HG03571 (cell line): ENCODE results near the gene TBL3.

Experiments used
- ATAC-seq: cut with Tn5 transposase; IDR thresholded peaks from one replicate; pipeline ENCODE4 v1.9.1; 2021; ENCODE audit not compliant: unreplicated experiment

Gene TBL3

DNA sequence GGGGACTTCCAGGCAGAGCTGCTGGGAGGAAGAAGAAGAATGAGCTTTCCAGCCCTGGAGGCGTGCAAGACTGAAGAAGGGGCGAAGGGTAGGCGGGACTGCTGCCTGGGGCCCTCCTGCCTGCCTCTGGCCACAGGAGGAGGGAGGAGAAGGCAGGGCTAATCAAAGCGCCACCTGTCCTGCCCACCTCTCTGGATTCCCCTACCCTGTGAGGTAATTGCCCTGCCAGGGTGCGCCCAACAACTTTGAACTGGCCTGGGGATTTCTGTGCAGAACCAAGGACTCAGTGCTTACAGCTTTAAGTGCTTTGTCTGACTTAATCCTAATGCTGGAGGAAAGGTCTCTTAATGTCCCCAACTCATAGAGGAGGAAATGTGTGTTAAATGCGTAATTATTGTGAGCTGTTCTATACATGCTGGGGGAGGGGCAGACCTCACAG, 9.6 kb downstream of the TBL3 start, which contains the start of gene NOXO1:
Gene NOXO1, minus strand, starts transcription at position 72 of the 439 bp plus-strand sequence. CDS start 290 bp downstream, outside the sequence.
- ATAC-seq: no peak

DNA sequence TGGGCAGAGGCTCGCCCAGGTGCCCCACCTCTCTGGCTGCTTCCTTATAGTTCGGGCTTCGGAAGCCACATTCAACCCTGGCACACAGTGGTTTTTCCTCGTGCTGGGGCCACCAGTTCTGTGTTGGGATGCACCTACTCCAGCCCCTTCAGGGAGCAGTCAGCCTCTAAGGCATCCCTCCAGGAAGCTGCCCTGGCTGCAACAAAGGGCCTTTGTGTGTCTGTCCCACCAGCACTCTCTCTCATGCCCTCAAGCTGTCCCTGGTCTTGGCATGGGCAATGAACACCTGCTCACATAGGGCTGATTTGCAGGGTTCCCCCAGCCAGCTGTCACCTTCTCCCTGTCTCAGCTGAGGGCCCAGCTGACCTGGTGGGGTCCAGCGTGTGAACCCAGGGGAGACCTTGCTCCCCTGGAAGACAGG, 10.2 kb downstream of the TBL3 start:
- no peak for ATAC-seq

DNA sequence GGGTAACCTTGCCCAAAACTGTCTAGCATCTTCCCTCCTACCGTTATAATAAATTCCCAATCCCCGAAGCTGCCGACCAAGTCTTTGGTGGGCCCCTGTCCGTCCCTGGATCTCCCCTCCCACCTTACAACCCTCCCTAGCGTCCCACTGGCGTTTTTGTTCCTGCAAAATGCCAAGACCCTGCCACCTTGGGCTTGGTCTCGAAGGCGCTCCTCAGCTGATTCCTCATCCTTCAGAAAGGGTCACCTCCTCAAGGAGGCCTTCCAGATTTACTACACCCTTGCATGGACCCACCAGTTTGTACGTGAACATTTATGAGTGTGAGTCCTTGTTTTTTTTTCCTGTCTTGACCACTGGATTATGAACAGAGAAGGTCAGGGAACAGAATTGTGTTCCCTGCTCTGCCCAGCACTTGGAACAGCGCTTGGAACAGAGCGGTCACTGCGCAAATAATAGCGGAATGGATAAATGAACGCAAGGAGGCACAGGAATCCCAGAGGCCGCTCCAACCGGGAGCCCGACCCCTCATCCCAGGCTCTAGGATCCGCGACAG, 11.2 kb downstream of the TBL3 start:
- no peak for ATAC-seq

DNA sequence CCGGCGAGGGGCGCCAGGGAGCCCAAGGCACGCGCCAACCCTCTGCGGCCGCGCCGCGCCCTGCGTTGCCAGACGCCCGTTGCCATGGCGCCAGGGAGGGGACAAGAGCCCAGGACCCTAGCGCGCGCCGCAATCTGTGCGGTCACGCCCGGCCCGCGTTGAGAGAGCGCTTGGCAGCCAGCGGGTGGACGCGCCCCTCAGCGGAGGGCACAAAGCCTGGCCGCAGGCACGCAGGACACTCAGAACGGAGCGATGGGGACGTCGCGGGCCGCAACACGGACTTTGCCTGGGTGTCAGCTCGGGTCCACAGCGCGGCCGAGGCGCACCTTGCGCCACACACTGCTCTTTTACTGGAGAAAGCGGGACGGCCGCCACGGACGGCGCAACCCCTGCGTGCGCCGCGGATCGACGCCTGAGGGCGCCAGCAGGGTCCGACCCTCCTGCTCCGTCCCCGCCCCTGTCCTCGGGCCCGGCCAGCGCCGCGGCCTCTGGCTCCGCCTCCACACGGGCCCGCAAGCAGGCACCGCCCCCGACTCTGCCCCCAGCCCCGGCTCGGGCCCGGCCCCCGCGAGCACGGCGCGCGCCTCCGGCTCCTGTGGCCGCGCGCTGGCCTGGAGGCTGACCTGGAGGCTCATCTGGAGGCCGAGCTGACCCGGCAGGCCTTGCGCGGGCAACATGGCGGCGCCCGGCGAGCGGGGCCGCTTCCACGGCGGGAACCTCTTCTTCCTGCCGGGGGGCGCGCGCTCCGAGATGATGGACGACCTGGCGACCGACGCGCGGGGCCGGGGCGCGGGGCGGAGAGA, 11.9 kb downstream of the TBL3 start, which contains the start of gene GFER:
Gene GFER, plus strand, starts transcription at position 650 of the 803 bp plus-strand sequence. Its CDS starts 26 bp downstream, at position 676.
- ATAC-seq: peak; percentile 70

DNA sequence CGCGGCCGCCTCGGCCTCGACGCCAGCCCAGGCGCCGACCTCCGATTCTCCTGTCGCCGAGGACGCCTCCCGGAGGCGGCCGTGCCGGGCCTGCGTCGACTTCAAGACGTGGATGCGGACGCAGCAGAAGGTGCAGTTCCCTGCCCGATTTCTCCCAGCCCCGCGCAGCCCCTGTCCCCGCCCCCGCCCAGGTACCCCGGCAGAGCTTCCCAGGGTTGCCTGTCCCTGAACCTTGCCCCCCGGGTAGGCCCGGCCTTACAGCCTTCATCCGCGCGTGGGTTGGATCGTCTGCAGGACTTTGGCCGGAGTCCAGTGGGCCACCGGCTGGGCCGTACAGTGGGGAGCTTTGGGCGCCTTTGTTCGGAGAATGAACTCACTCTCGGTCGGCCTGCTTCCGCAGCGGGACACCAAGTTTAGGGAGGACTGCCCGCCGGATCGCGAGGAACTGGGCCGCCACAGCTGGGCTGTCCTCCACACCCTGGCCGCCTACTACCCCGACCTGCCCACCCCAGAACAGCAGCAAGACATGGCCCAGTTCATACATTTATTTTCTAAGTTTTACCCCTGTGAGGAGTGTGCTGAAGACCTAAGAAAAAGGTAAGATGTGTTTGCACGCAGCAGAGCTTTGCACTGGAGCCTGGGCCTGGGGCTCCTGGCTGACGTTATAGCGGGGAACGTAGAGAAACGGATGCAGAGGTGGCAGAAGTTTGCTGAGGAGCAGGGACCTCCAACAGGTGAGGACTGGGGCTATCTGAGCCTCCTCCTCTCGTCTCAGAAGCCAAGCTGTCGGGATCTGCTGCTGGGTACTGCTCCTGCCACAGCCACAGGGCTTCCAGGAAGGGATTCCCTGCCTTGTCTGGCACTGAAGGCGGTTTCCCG, 12.7 kb downstream of the TBL3 start:
- peak; percentile 2 for ATAC-seq

DNA sequence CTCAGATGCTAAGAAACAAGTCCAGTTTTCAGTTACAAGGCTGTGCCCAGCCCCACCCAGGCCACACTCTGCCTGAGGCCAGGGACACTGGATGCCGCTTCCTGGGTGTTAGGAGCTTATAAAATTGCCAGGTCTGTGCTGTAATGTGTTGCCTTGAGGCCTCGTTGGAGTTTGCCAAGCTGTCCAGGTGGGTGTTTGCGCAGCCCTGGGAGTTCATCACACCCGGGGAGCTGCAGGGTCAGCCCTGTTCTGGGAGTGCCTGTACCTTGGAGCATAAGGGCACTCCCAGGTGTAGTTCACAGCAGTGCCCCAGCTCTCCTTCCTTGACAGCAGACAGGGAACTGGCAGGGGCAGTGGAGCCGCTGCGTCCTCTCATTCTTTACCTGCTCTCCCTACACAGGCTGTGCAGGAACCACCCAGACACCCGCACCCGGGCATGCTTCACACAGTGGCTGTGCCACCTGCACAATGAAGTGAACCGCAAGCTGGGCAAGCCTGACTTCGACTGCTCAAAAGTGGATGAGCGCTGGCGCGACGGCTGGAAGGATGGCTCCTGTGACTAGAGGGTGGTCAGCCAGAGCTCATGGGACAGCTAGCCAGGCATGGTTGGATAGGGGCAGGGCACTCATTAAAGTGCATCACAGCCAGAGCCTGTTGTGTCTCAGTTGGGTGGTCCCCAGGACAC, 13.8 kb downstream of the TBL3 start:
- no peak for ATAC-seq

DNA sequence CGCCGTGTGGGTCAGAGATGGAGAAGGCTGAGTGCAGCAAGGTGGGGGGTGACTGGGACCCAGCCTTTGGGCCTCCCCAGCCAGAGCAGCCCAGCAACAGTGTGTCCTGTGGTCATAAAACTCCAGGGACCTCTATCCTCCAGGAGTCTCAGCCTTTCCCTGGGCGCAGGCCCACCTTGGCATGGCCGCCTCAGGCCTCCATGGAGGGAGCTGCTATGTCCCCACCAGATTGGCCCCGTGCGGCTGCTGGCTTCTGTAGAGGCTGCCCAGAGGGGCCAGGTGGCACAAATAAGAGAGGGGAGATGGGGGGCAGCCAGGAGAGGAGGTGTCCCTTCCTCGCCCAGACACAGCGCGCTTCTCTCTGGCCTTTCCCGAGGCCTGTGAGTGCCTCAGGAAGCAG, 15.3 kb downstream of the TBL3 start:
- no peak for ATAC-seq

DNA sequence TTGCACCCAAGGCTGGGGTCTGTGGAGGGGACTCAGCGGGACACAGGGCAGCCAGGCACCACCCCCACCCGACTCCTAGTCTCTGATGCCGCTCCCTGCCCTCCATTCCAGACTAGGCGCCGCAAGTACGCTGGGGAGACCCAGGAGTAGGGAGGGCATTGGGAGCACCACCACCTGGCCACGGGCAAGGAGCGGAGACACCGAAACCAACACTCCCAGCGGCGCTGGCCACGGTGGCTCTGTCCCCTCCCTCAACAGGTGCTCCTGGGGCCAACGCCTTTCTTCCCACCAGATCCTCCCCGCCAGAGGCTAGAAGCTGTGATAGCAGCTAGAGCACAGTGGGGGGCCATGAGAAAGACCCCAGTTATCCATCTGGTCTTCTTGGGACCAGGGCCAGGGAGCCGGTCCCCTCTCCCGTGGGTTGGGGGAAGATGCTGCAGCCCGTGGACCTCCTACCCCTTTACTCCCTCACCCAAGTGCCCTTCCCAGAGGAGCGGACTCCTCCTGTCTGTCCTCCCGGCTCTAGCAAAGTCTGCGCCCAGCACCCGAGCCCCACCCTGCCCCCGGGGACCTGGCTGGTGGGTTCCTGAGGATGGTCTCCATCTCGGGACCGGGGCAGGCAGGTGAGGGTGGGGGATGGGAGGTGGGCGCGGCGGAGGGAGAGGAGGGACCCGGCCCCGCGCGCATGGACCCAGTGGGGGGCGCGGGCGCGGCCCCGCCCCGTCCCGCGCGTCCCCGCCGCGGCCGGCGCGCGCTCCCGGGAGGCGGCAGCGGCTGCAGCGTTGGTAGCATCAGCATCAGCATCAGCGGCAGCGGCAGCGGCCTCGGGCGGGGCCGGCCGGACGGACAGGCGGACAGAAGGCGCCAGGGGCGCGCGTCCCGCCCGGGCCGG, 17.6 kb downstream of the TBL3 start, which contains the start of gene SYNGR3:
Gene SYNGR3, plus strand, starts transcription at position 762 of the 892 bp plus-strand sequence. CDS start 133 bp downstream, outside the sequence.
- no peak for ATAC-seq

DNA sequence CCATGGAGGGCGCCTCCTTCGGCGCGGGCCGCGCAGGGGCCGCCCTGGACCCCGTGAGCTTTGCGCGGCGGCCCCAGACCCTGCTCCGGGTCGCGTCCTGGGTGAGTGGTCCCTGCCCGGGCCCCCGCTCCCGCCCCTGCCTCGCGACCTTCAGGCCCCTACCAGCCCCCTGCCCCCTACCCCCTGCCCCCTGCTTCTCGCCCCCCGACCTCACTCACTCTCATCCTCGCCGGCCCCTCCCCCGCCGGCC, 18.2 kb downstream of the TBL3 start:
- no peak for ATAC-seq

DNA sequence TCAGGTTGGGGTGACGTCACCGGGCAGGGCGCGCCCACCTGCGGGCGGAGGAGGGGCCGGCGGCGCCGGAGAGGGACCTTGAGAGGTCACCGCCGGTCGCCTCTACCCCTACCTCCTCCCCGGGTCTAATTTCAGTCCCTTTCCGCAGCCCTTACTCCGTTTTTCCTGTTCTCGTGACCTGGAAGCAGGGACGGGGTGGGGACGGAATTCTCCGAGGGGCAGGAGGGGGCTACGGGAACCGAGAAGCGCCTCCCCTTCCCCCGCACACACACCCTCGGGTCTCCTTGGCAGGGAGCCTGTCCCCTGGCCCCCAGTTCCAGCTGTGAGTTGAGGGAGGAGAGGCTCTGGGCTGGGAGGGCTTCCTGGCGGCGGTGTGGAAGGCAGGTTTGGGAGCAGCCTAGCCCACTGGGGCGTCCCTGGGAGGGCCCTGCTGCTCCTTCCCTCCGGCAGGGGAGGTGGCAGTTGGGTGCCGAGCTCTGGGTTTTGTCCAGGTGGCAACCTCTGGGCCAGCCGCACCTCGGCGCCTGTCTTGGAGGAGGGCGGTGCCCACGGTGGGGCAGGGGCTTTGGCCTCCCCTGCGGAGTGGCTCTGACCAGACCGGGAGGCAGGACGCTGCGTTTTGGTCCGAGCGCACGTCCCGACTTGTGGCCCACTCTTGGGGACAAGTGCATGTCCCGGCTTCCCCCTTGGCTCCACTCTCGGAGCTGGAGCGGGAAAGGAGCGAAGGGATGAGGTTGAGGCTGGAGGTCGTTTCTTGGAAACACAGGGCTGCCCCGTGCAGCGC, 18.7 kb downstream of the TBL3 start:
- no peak for ATAC-seq

DNA sequence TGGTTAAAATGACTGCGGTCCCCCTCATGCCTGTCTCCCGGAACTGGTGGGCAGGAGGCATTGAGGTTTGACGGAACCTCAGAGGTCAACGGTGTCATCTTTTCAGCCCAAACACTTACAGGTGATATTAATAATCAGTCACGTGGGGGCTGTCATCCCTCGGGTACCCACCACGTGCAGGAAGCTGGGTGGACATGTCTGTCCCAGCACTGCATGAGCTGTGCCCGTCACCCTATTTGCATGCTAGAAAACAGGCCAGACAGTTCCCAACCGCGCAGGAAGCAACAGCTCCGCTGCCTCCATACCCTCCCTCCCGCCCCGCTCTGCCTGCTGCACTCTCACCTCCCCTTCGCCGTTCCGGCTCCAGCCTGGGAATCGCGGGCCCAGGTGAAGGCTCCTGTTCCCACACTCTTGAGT, 19.3 kb downstream of the TBL3 start:
- peak; percentile 36 for ATAC-seq

DNA sequence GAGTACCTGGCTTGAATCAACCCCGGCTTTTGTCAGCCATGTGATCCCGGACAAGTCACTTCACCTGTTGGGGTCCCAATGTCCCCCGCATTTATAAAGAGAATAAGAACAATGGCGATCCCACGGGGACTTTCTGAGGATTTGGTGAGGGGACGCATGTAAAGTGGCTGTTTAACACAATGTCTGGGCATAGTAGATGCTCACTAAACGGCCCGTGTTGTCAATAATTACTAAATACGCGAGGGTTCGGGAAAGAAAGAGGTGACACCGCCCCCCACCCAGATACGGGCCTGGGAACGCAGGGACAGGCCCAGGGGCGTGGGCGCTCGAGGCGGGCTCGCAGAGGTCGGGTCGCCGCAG, 19.7 kb downstream of the TBL3 start:
- no peak for ATAC-seq

DNA sequence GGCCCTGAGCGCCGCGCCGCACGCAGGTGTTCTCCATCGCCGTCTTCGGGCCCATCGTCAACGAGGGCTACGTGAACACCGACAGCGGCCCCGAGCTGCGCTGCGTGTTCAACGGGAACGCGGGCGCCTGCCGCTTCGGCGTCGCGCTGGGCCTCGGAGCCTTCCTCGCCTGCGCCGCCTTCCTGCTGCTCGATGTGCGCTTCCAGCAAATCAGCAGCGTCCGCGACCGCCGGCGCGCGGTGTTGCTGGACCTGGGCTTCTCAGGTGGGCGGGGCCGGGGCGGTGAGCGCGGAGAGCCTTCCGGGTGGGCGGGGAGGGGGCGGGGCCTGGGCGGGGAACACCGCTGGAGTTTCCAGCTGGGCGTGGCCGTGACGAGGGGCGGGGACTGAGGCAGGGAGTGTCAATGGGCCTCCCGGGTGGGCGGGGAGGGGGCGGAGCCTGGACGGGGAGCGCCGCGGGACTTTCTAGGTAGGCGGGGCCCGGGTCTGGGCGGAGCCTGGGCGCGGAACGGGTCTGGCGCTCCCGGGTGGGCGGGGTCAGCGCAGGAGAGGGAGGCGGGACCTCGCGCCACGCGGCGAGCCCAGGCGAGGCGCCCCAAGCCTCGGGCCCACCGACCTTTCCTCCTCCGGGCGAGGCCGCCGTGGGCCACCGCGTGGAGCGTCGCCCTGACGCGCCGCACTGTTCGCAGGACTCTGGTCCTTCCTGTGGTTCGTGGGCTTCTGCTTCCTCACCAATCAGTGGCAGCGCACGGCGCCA, 20.3 kb downstream of the TBL3 start:
- peak; percentile 38 for ATAC-seq

DNA sequence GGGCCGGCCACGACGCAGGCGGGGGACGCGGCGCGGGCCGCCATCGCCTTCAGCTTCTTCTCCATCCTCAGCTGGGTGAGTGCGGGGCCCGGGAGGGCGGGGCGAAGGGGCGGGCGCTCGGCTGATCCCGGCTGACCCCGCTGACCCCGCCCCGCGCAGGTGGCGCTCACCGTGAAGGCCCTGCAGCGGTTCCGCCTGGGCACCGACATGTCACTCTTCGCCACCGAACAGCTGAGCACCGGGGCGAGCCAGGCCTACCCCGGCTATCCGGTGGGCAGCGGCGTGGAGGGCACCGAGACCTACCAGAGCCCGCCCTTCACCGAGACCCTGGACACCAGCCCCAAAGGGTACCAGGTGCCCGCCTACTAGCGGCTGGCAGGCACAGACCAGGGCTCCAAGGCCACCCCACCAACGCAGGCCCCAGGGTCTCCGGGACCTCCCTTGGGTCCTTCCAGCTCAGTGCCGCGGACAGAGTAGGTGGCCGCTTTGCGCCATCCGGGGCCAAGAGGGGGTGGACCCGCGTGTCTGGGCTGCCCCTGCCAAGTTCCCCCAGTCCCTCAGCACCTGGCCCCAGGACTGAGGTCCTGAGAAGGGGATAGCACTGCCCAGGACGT, 21.0 kb downstream of the TBL3 start:
- no peak for ATAC-seq

DNA sequence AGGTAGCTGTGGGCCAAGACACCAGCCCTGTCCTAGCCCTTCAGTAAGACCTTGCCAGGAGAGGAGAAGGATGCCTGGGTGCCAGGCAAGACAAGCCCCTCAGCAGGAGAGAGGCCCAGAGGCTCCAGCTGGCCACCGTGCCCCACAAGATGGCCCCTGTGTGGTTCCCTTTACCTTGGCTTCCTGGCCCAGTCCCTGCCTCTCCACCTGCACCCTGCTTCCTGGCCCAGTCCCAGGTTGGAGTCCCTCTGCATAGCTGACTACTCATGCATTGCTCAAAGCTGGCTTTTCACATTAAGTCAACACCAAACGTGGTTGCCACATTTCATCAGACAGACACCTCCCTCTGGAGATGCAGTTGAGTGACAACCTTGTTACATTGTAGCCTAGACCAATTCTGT, 21.9 kb downstream of the TBL3 start:
- ATAC-seq: no peak

DNA sequence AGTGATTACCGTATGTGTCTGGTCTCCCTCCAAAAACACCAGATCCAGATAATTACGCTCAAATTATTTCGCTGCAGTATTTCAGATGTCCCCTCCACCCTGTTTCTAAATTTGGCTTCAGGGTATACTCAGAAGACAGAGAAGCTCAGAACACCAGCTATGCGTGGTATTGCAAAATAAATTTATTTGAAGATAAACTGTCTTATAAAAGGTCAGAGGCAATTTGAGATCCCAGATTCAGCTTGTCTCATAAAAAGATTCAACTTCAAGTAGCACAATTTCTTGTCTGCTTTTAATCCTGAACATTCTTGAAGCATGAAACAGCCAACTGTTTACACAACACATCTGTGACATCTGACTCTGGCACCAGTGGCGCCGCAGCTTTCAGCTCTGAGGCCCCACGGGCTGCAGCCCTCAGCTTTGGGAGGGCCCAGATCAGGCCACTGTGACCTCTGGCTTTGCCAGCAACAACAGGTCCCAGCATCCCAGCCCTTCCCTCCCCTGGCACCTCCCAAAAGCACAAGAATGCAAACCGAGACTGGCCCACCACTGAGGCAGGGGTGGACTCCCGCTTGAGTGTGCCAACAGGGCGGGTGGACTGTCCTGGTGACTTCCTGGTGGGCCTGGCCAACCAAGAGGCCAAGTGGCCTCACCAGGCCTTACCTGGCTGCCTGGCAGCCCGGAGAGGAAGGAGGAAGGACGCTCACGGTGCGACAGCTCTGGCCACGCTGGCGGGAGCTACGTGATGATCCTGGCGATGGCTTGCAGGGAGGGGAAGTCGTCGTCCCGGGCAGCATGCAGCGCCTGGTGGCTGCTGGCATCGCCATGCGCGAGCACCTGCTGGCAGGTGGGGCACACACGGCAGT, 25.9 kb downstream of the TBL3 start:
- no peak for ATAC-seq

DNA sequence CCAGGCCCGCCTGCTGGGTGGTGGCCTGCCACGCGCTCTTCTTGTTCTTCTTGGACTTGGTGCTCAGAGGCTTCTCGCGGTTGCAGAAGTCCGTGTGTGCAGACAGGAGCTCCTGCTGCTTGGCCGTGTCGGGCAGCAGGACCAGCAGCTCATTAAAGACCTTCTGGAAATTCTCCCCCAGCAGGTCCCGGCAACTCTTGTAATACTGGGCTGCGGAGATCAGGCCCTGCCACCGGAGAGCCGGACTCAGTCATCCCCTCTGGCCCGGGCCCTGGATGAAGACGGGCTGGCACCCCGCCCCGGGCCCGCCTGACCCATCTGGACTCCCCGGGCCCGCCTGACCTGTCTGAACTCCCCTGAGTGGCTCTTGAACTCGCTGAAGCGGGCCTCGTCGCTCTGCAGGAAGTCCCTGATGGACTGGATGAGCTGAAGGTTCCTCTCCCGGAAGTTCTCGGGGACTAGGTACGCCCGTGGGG, 26.5 kb downstream of the TBL3 start:
- no peak for ATAC-seq
